ENCODE results near the gene ZNF585A.
"Not testable (repeated sequence)": the region's sequence is repeated elsewhere in the genome, so short reads cannot be mapped to it uniquely, and the experiment has no call there.

The ZNF585A gene

DNA sequence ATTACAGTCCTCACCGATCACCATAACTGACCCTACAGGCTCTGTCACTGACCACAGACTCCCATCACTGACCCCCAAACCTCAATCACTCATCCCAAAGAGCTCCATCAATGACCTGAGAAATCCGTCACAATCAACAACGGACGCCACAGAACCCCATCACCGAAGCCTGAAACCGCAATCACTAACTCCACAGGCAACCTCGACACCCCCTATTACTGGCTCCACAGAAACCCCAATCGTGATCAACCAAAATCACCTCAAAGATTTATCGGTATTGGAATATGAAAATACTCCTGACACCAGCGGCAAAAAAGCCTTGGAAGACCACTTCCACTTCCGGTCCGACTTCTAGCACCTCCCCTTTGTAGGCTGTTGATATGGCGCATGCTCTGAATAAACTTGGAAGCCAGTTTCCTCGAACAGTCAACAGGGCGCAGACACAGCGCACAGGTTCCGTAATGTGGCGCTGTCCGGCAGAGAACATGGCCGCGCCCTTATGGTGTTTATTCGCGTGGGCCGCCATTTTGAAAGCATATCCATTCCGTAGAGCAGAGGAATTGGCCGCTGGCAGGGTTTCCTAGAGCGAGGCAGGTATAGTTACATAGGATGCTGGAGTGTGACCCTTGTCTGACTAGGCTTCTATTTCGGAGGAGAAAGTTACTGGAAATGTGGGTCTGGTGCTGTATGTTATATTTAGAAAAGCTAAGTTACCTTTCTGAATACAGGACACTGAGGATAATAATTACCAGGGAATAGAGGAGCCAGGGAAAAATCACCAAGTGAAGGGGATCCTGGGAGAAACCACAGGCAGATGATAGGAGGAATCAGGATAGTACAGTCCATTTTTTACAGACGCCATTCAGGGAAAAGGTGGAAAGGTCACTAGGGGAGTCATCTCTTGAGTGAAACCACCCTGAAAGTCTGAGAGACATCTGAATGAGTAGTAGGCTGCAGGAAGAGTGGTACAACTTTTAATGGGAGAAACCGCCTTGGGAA is at the start of gene ZNF585A:
ZNF585A (minus strand) TSS at position 328 of the 999 bp plus-strand sequence. CDS start 2,785 bp downstream, outside the sequence.
- peak; percentile 96 for DNase-seq (ENCODE audit: low spot score)

DNA sequence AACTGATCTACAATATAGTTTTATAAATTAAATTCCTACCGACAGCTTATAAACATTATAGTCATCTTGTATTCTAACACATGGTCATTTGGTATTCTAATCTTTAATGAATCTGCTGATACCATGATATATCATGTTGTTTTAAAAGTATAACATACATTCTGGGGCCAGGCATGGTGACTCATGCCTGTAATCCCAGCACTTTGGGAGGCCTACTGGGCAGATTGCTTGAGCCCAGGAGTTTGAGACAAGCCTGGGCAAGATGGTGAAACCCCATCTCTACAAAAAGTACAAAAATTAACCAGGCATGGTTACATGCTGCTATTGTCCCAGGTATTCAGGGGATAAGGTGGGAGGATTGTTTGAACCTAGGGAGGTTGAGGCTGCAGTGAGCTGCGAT is 48.6 kb upstream of the ZNF585A start:
- DNase-seq (ENCODE audit: low spot score): no peak

DNA sequence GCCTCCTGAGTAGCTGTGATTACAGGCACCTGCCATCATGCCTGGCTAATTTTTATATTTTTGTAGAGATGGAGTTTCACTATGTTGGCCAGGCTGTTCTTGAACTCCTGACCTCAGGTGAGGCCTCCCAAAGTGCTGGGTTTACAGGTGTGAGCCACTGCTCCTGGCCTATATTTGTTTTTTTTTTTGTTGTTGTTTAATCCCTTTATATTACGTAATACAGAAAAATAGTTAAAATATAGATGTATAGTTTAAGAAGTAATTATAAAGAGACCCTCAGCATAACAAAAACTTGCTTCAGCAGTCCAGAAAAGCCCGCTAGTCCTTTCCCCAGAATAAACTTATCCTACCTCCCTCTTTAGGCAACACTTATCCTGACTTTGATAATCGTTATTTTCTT is 47.9 kb upstream of the ZNF585A start:
- no peak for DNase-seq (ENCODE audit: low spot score)

DNA sequence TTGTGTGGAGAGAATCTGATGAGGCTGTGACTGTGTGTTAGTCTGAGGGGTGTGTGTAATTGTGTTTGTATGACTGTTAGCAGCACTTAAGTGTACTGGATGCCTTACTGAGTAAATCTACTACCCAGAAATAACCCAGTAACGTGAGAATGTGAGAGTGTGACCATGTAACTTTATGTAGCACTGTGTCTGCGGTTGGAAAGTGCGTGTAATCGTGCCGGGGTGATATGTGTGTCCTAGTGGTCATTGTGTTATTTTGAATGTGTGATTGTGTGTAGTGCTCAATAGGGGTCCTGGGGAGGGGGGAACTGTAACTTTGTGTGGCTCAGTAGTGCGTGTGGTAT is 46.1 kb upstream of the ZNF585A start:
- DNase-seq (ENCODE audit: low spot score): no peak

DNA sequence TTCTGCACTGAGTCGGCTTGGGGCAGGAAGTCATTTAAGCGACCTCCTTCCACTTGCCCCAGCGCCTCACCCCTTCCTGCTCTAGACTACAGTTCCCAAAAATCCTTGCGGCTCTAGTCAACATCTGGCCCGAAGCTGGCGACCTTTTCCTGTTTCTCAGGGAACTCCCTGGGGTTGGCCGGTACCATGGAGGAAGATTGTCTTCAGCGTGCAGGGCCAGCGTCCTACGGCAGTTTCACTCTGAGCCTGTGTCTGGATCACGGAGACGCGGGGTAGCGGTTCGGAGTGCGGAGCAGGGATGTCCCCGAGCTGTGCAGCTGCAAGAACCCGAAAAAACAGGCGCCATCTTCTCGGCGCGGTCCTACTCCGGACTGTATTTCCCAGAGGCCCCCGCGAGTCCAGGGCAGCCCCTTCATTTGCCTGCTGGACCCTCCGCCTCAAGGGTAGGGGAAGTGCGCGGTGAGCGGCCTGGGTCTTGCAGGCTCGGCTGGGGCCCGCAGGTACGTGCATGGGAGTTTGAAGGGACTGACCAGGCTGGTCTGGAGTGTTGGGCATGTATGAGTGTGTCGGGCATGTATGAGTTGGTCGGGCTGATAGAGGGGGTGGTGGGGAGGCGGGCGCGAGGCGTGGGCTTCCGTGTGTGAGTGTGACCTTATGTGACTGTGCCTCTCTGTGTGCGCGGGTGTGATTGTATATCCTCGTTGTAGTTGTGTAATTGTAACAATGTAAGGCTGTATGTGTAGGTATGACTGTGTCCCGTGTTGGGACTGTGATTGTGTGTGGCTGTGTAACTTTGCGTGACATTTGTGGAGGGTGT is 45.5 kb upstream of the ZNF585A start, which contains the start of gene ZNF383:
ZNF383 (plus strand) TSS at position 440 of the 817 bp plus-strand sequence. CDS start 12,240 bp downstream, outside the sequence.
- peak; percentile 87 for DNase-seq (ENCODE audit: low spot score)

DNA sequence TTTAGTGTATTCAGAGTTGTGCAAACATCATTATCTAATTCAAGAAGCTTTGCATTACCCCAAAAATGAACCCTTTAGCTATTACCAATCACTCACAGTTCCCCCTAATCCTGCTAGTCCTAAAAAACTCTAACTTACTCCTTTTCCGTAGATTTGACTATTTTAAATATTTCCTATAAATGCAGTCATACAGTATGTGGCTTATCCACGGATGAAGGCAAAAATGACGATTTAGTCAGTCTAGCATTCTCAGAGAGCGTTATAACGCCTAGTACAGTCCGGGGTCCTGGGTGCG is 44.9 kb upstream of the ZNF585A start:
- DNase-seq (ENCODE audit: low spot score): no peak

DNA sequence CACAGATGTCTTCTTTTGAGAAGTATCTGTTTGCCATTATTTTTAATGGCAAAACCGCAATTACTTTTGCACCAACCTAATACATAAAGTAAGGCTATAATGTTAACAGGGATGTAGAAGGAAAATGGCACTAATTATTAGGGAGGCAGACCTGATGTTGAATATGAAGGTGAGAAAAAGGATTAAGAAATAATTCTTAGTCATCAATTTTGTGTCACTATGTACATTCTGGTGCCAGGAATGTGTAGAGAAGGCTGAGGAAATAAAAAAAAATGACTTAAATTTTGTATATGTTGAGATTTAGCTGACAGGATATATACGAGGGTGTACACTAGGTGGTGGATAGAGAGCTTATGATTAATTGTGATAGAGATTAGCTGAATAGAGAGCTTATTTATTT is 25.3 kb upstream of the ZNF585A start:
- DNase-seq (ENCODE audit: low spot score): no peak

DNA sequence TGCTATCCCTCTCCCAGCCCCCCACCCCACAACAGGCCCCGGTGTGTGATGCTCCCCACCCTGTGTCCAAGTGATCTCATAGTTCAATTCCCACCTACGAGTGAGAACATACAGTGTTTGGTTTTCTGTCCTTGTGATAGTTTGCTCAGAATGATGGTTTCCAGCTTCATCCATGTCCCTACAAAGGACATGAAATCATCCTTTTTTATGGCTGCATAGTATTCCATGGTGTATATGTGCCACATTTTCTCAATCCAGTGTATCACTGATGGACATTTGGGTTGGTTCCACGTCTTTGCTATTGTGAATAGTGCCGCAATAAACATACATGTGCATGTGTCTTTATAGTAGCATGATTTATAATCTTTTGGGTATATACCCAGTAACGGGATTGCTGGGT is 24.6 kb upstream of the ZNF585A start:
- not testable (repeated sequence) for DNase-seq (ENCODE audit: low spot score)

DNA sequence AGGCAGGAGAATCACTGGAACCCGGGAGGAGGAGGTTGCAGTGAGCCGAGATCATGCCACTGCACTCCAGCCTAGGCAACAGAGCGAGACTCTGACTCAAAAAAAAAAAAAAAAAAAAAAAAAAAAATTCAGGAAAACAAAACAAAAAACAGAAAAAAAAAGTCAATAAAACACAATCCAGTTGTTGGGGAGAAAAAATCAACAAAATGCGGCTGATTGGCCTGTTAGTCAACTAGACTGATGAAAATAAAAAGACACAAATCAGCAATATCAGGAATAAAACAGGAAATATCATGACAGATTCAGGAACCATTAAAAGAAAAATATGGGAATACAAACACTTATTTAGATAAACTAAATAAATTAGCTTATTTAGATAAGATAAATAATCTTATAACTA is 22.8 kb upstream of the ZNF585A start:
- not testable (repeated sequence) for DNase-seq (ENCODE audit: low spot score)

DNA sequence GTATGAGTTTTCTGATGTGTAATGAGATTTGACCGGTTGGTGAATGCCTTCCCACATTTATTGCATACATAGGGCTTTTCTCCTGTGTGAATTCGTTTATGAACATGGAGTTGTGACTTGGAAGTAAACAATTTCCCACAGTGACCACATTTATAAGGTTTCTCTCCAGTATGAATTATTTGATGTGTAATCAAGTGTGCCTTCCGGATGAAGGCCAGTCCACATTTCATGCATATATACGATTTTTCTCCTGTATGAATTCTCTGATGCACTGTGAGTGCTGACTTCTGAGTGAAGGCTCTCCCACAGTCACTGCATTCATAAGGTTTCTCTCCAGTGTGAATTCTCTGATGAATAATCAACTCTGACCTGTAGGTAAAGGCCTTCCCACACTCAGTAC is 13.6 kb upstream of the ZNF585A start:
- not testable (repeated sequence) for DNase-seq (ENCODE audit: low spot score)

DNA sequence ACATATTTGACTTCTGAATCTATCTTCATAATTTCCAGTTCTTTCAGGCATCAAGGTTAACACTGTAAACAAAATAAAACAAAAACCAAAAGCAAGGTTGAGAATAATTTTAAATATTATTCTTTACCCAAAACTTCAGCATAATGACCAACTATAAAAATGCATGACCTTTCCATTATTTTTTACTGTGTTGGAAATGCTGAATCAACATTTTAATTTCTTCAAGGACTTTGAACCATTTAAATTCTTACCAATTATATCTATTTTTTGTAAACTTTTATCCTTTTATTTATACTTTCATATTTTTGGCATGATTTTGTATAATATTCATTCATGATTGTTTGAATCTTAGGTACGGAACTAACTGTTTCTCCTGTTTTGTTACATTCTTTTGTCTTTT is 6.9 kb downstream of the ZNF585A start:
- no peak for DNase-seq (ENCODE audit: low spot score)

DNA sequence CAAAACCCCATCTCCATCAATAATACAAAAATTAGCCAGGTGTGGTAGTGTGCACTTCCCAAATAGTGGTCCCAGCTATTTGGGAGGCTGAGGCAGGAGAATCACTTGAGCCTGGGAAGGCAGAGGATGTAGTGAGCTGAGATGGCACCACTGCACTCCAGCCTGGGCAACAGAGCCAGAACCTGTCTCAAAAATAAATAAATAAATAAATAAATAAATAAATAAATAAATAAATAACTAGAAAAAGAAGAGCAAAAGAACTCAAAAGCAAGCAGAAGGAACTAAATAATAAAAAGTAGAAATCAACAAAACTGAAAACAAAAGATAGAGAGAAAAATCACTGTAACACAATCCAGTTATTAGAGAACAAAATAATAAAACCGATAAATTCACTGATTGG is 12.3 kb downstream of the ZNF585A start:
- no peak for DNase-seq (ENCODE audit: low spot score)

DNA sequence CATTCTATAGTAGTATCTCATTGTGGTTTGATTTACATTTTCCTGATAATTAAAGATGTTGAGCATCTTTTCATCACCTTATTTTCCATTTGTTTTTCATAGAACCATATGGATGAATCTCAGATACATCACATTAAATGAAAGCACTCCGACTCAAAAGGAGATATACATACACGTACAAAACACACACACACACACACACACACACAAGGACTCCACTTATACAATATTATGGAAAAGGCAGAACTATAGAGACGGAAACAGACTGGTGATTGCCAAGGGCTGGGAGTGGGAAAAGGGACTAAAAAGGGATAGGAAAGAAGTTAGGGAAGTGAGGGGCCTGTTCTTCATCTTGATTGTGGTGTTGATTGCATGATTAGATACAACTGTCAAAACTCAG is 24.3 kb downstream of the ZNF585A start:
- no peak for DNase-seq (ENCODE audit: low spot score)

DNA sequence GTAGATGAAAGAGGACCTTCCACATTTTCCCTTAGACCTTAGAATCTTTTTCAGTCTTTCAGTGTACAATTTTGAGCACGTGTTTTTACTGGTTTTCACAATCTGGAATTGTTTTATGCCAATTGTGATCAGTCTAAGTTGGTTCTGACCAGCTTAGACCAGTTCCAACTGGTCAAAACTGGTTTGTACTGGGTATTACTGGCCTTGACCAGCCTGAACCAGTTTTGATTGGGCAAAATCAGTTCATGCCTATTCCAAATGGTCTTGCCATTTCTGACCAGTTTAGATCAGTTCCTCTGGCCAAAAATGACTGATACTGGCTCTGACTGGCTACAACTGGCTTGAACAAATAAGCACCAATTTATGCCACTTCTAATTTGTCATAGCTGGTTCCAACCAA is 36.4 kb downstream of the ZNF585A start:
- no peak for DNase-seq (ENCODE audit: low spot score)

DNA sequence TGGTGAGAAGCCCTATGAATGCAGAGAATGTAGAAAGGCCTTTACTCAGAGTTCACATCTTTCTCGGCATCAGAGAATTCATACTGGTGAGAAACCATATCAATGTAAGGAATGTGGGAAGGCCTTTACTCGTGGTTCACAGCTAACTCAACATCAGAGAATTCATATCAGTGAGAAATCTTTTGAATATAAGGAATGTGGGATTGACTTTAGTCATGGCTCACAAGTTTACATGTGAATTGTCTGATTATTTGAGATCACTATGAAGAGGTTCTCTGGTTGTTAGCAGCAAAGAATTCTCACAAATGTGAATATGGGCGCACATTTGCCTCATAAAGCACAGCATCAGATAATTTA is 43.7 kb downstream of the ZNF585A start:
- DNase-seq (ENCODE audit: low spot score): no peak

DNA sequence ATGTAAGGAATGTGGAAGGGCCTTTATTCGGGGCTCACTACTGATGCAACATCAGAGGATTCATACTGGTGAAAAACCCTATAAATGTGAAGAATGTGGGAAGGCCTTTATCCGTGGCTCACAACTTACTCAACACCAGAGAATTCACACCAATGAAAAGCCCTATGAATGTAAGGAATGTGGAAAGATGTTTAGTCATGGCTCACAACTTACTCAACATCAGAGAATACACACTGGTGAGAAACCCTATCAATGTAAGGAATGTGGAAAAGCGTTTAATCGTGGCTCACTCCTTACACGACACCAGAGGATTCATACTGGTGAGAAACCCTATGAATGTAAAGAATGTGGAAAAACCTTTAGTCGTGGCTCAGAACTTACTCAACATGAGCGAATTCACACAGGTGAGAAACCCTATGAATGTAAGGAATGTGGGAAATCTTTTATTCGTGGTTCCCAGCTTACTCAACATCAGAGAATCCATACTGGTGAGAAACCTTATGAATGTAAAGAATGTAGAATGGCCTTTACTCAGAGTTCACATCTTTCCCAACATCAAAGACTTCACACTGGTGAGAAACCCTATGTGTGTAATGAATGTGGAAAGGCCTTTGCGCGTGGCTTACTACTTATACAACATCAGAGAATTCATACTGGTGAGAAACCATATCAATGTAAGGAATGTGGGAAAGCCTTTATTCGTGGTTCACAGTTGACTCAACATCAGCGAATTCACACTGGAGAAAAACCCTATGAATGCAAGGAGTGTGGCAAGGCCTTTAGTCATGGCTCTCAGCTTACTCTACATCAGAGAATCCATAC is 44.3 kb downstream of the ZNF585A start:
- no peak for DNase-seq (ENCODE audit: low spot score)

DNA sequence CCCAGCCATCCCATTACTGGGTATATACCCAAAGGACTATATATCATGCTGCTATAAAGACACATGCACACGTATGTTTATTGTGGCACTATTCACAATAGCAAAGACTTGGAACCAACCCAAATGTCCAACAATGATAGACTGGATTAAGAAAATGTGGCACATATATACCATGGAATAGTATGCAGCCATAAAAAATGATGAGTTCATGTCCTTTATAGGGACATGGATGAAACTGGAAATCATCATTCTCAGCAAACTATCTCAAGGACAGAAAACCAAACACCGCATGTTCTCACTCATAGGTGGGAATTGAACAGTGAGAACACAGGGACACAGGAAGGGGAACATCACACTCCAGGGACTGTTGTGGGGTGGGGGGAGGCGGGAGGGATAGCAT is 50.4 kb downstream of the ZNF585A start:
- DNase-seq (ENCODE audit: low spot score): not testable (repeated sequence)

DNA sequence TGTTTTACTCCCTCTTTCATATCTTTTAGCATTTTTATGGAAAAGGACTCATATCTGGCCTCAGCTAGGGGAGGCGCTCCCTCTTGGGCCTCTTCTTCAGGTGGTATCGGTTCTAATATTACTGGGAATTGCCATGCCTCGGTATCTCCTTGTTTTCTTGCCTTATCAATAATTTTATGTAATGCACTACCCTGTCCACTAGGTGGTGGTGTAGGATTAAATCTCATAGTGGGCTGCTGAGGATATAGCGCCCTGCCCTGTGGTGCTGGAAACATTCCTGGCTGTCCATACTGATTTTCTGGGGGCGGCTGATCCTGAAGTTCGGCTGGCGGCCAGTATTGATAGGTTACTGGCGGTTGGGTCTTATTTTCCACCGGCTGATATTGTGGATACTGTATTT is 58.5 kb downstream of the ZNF585A start:
- no peak for DNase-seq (ENCODE audit: low spot score)

DNA sequence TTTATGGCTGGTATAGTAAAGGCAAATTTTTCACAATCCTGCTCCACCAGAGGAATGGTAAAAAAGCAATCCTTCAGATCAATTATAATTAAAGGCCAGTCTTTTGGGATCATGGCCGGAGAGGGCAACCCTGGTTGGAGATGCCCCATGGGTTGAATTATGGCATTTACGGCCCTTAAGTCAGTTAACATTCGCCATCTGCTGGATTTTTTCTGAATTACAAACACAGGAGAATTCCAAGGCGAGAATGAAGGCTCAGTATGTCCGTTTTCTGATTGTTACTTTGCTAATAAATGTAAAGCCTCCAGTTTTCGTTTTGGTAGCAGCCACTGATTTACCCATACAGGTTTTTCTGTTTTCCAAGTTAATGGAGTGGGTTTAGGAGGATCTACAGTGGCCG is 60.7 kb downstream of the ZNF585A start:
- not testable (repeated sequence) for DNase-seq (ENCODE audit: low spot score)

DNA sequence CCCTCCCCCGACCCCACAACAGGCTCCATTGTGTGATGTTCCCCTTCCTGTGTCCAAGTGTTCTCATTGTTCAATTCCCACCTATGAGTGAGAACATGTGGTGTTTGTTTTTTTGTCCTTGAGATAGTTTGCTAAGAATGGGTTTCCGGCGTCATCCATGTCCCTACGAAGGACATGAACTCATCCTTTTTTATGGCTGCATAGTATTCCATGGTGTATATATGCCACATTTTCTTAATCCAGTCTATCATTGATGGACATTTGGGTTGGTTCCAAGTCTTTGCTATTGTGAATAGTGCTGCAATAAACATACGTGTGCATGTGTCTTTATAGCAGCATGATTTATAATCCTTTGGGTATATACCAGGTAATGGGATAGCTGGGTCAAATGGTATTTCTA is 68.4 kb downstream of the ZNF585A start:
- DNase-seq (ENCODE audit: low spot score): not testable (repeated sequence)

DNA sequence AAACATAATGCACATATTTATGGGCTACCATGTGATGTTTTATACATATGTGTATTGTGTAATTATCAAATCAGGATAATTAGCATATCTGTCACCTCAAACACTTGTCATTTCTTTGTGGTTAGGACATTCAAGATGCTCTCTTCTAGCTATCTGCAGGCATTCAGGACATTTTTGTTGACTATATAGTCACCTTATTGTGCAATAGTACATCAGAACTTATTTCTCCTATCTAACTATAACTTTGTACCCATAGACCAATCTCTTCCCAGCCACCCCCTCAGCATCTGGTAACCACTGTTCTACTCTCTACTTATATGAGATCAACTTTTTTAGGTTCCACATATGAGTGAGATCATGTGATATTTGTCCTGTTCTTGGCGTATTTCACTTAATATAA is 73.9 kb downstream of the ZNF585A start:
- DNase-seq (ENCODE audit: low spot score): no peak

DNA sequence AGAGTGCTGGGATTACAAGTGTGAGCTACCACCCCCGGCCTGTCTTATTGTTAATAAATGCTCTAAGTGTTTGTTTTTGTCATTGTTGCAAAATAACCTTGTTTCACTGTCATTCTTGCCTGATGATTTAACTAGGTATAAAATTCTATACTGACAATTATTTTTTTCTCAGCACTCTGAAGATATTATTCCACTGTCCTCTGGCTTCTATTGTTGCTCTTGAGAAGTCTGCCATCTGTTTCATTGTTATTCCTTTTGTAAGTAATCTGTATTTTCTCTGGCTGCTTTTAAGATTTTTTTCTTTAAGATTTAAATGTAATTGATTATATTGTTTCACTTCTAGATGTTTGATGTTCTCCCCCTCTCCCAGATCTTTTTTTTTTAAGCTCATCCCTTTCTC is 76.6 kb downstream of the ZNF585A start:
- DNase-seq (ENCODE audit: low spot score): no peak

Measured in AG08395 (cell line).